ENCODE results near the gene PIP4P1.

PIP4P1 gene

DNA sequence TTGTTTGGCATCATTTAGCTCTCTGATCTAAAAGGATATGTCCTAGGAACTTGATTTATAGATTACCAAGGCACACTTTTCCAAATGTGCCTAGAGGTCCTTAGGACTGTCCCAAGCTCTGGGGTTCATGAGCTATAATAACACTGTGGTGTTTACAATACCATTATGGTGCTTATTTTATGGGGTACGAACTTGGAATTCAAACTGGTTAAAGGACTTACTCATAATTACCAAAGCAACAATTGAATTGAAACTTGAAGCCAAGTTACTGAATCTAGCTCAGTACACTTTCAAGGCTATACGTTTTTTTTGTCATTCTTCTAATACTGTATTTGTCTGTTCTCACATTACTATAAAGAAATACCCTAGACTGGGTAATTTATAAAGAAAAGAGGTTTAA is 38.3 kb downstream of the PIP4P1 start:
- no peaks in the 10 kb centered on the region for H3K27me3 ChIP-seq
- H3K36me3 ChIP-seq: no peaks in the 10 kb centered on the region
- peaks cover 9 to 10% of the 10 kb centered on the region in 2 experiments for H3K4me1 ChIP-seq (ENCODE audit: control insufficient read depth in 1 of 2, insufficient read depth in 1 of 2, low read depth in 1 of 2, low read length in 1 of 2)
- no peak overlapping the region for H3K4me3 ChIP-seq (ENCODE audit: low read depth in 1 of 2, low read length in 1 of 2)
- no peak overlapping the region for H3K27ac ChIP-seq
- TF ChIP-seq, protein P1, sequence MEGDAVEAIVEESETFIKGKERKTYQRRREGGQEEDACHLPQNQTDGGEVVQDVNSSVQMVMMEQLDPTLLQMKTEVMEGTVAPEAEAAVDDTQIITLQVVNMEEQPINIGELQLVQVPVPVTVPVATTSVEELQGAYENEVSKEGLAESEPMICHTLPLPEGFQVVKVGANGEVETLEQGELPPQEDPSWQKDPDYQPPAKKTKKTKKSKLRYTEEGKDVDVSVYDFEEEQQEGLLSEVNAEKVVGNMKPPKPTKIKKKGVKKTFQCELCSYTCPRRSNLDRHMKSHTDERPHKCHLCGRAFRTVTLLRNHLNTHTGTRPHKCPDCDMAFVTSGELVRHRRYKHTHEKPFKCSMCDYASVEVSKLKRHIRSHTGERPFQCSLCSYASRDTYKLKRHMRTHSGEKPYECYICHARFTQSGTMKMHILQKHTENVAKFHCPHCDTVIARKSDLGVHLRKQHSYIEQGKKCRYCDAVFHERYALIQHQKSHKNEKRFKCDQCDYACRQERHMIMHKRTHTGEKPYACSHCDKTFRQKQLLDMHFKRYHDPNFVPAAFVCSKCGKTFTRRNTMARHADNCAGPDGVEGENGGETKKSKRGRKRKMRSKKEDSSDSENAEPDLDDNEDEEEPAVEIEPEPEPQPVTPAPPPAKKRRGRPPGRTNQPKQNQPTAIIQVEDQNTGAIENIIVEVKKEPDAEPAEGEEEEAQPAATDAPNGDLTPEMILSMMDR (IDR thresholded peaks at IDR 0.05): no peak
- no peaks in the 10 kb centered on the region for H3K9me3 ChIP-seq

DNA sequence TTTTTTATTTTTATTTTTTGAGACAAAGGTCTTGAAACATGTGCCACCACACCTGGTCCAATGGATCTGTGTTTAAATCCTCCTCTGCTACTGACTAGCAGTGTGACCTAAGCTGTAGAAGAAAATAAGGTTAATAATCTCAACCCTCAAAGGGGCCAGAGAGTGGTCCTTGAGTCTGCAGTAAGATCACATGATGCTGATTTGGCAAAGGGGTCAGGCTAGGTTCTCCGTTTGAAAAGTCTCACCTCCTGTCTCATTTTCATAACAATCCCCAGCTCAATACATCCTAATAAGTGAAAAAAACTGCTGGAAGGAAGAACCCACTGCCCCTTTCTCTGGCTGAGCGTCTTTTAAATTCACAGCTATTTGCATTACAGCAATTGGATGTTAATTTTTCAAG is 40.0 kb downstream of the PIP4P1 start:
- Histone ChIP-seq H3K27ac (no peak overlapping the region), H3K4me3 (ENCODE audit: low read depth in 1 of 2, low read length in 1 of 2) (no peak overlapping the region), H3K4me1 (ENCODE audit: control insufficient read depth in 1 of 2, insufficient read depth in 1 of 2, low read depth in 1 of 2, low read length in 1 of 2) (peaks cover 0 to 4% of the 10 kb centered on the region in 2 experiments), H3K27me3 (no peaks in the 10 kb centered on the region), H3K9me3 (no peaks in the 10 kb centered on the region), H3K36me3 (no peaks in the 10 kb centered on the region)
- TF ChIP-seq, protein P1 (IDR thresholded peaks at IDR 0.05): no peak

DNA sequence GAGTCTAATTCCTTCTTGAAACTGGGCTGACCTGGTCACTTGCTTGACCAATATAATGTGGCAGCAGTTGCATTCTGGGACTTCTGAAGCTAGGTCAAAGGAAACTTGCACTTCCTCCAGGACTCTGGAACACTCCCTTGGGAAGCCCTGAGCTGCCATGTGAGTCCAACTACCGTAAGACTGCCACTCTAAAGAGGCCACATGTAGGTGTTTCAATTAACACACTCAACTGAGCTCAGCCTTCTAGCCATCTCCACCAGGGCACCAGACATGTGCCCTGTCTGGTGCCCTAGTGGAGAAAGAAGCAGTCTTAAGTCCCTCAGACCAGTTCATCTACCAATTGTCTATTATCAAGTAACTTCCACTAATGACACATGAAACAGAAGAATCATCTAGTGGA is 41.8 kb downstream of the PIP4P1 start:
- Histone ChIP-seq H3K4me1 (ENCODE audit: control insufficient read depth in 1 of 2, insufficient read depth in 1 of 2, low read depth in 1 of 2, low read length in 1 of 2) (peaks cover under 1 to 4% of the 10 kb centered on the region in 2 experiments), H3K4me3 (ENCODE audit: low read depth in 1 of 2, low read length in 1 of 2) (no peak overlapping the region), H3K27ac (no peak overlapping the region), H3K9me3 (no peaks in the 10 kb centered on the region), H3K36me3 (no peaks in the 10 kb centered on the region), H3K27me3 (no peaks in the 10 kb centered on the region)
- TF ChIP-seq, protein P1 (IDR thresholded peaks at IDR 0.05): no peak

DNA sequence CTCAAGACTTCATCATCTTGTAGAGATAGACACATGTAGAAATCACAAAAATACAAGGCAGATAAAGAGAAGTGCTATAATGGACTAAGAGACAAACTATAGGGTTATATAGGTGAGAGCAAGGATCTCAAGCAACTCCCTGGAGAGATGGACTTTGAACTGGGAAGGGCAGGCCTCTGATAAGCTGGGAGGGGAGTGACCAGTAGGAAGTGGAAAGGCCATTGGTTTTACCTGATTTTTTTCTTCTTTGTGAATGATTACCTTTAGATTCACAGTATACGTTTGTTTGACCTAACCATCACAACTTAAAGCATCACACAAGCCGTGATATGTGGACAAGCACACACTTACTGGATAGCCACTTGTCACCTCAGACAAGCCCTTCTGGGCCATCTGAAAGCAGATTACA is 42.7 kb downstream of the PIP4P1 start:
- TF ChIP-seq, protein P1 (IDR thresholded peaks at IDR 0.05): no peak
- no peaks in the 10 kb centered on the region for H3K27me3 ChIP-seq
- peaks cover 8 to 13% of the 10 kb centered on the region in 2 experiments for H3K4me1 ChIP-seq (ENCODE audit: control insufficient read depth in 1 of 2, insufficient read depth in 1 of 2, low read depth in 1 of 2, low read length in 1 of 2)
- H3K4me3 ChIP-seq (ENCODE audit: low read depth in 1 of 2, low read length in 1 of 2): no peak overlapping the region
- no peak overlapping the region for H3K27ac ChIP-seq
- no peaks in the 10 kb centered on the region for H3K9me3 ChIP-seq
- no peaks in the 10 kb centered on the region for H3K36me3 ChIP-seq

DNA sequence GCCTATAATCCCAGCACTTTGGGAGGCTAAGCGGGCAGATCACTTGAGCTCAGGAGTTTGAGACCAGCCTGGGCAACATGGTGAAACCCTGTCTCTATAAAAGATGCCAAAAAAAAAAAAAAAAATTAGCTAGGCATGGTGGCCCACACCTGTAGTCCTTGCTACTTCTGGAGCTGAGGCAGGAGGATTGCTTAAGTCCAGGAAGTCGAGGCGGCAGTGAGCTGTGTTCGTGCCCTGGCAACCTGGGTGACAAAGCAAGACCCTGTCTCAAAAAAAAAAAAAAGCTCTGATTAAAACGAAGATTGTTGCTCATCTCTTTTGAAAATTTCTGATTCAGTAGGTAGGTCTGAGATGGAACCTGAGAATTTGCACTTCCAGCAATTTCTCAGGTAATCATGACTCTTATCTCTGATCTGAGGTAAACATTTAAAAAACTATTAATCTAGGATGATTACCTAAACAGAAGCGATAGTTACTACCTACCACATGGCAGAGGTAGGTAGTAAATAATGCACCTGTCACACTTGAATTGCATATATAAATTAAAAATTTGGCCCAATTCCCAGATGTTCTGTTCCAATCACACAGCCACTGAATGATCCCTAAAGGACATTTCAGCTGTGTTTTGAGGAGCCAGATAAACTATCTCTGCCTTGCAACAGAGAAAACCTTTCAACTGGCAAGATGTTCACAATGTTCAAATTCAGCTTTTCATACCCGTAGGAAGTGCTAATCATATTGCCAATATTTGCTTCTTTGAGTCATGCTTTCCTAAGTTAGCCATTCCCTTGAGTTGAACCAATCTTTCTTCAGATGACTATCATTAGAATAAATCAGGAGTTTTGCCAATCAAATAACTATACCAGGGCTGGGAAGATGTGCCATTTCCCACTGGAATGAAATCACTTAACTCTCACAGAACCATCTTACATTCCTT is 43.7 kb downstream of the PIP4P1 start:
- H3K27ac ChIP-seq: no peak overlapping the region
- H3K4me3 ChIP-seq (ENCODE audit: low read depth in 1 of 2, low read length in 1 of 2): no peak overlapping the region
- H3K9me3 ChIP-seq: no peaks in the 10 kb centered on the region
- peaks cover 8 to 17% of the 10 kb centered on the region in 2 experiments for H3K4me1 ChIP-seq (ENCODE audit: control insufficient read depth in 1 of 2, insufficient read depth in 1 of 2, low read depth in 1 of 2, low read length in 1 of 2)
- TF ChIP-seq, protein P1 (IDR thresholded peaks at IDR 0.05): no peak
- no peaks in the 10 kb centered on the region for H3K36me3 ChIP-seq
- H3K27me3 ChIP-seq: no peaks in the 10 kb centered on the region
